OCI-LY3 (cell line): Measurements from ENCODE around the gene RCAN2.

Experiments used
- H2AFZ ChIP-seq: fragments of 200-600, 300-600 bp; shearing (Covaris generic); 2 replicates; pipeline ENCODE4 v1.6.0; 2014; ENCODE audit warnings: antibody characterized with exemption, low read depth, low read length
- H3K27ac ChIP-seq: fragments of 200-600, 300-600 bp; sonication (generic); 2 replicates; pipeline ENCODE4 v1.5.1; 2014; ENCODE audit warnings: mild to moderate bottlenecking, low read length, moderate library complexity, mixed read lengths
- H3K27me3 ChIP-seq: fragments of 200-600, 300-600 bp; sonication (generic); 2 replicates; pipeline ENCODE4 v1.6.1; 2014; ENCODE audit warnings: low read depth, low read length, mixed read lengths
- H3K36me3 ChIP-seq: fragments of 200-600, 300-600 bp; sonication (generic); replicated peaks from 2 replicates; pipeline ENCODE3; 2014; ENCODE audit warnings: low read depth, low read length, mixed read lengths
- H3K4me1 ChIP-seq: fragments of 300-600, 200-600 bp; sonication (generic); 2 replicates; pipeline ENCODE4 v1.6.1; 2014; ENCODE audit warnings: low read length, mixed read lengths
- H3K4me2 ChIP-seq: fragments of 200-600, 300-600 bp; sonication (generic); 2 replicates; pipeline ENCODE4 v1.6.1; 2014; ENCODE audit warnings: low read length, mixed read lengths
- H3K4me3 ChIP-seq: fragments of 300-600, 200-600 bp; sonication (generic); 2 replicates; pipeline ENCODE4 v1.5.1; 2014; ENCODE audit warnings: antibody characterized with exemption, mild to moderate bottlenecking, low read length, moderate library complexity
- H3K79me2 ChIP-seq: fragments of 300-600, 200-600 bp; shearing (Covaris generic); 2 replicates; pipeline ENCODE4 v1.6.1; 2014; ENCODE audit warnings: mild to moderate bottlenecking, low read length, mixed read lengths
- H3K9ac ChIP-seq: fragments of 300-600, 200-600 bp; shearing (Covaris generic); 2 replicates; pipeline ENCODE4 v1.6.0; 2014; ENCODE audit warnings: mild to moderate bottlenecking, low read length, moderate library complexity
- H3K9me3 ChIP-seq: fragments of 200-600, 300-600 bp; shearing (Covaris generic); 2 replicates; pipeline ENCODE4 v1.6.1; 2014; ENCODE audit warnings: low read length, mixed read lengths; ENCODE audit not compliant: insufficient read depth
- H4K20me1 ChIP-seq: fragments of 200-600, 300-600 bp; sonication (generic); 2 replicates; pipeline ENCODE4 v1.6.1; 2016; ENCODE audit warnings: low read length, mixed read lengths; ENCODE audit not compliant: insufficient read depth
- EZH2phosphoT487 ChIP-seq: fragments of 200-600 bp; shearing (Covaris generic); IDR thresholded peaks from 2 replicates; pipeline ENCODE4 v1.6.1; 2018; ENCODE audit warnings: antibody characterized with exemption, mixed run types, low read depth
- TF ChIP-seq, protein P1 (sequence below): fragments of 200-600, 300-600 bp; sonication (generic); IDR thresholded peaks from 2 replicates; pipeline ENCODE4 v1.5.1; 2014; ENCODE audit warnings: antibody characterized with exemption, low read length, low read depth

RCAN2 gene

DNA sequence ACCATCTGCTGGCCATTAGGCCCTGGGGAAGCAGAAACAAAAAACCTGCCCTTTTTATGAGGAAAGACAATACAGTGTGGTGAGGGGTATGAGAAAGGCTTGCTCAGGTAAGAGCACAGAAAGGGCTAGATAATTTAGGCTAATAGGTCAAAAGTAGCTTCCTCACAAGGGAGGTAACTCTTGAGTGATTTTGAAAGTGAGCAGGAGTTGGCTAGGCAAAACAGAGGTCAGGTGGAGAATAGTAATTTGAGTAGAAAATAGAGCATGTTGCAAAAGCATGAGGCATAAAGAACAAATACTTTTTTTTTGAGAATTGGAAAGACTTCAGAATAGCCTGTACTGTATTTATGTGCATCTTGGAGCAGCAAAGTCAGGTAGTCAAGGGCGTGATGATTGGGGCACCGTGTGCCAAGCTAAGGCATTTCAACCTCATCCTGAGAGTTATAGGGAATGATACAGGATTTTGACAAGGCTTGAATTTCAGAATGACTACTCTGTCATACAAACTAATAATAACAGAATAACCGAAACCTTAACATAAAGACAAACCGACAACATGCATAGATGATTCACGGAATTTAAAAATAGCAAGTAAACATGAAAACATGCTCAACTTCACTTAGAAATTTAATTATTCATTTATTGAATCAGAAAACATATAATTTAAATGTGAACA lies 197.5 kb downstream of the RCAN2 start:
- Histone ChIP-seq H3K4me3 (no peak overlapping the region; the same call in 1 of the 2 replicates), H4K20me1 (no peaks in the 10 kb centered on the region), H3K27ac (no peak overlapping the region), H3K79me2 (no peaks in the 10 kb centered on the region), H2AFZ (no peak overlapping the region), H3K9me3 (no peaks in the 10 kb centered on the region), H3K4me1 (peaks cover 61% of the 10 kb centered on the region), H3K27me3 (peaks cover 16% of the 10 kb centered on the region; the same call in 1 of the 2 replicates), H3K36me3 (no peaks in the 10 kb centered on the region), H3K9ac (no peak overlapping the region), H3K4me2 (peak overlapping the region; percentile 60)
- TF ChIP-seq, protein P1, sequence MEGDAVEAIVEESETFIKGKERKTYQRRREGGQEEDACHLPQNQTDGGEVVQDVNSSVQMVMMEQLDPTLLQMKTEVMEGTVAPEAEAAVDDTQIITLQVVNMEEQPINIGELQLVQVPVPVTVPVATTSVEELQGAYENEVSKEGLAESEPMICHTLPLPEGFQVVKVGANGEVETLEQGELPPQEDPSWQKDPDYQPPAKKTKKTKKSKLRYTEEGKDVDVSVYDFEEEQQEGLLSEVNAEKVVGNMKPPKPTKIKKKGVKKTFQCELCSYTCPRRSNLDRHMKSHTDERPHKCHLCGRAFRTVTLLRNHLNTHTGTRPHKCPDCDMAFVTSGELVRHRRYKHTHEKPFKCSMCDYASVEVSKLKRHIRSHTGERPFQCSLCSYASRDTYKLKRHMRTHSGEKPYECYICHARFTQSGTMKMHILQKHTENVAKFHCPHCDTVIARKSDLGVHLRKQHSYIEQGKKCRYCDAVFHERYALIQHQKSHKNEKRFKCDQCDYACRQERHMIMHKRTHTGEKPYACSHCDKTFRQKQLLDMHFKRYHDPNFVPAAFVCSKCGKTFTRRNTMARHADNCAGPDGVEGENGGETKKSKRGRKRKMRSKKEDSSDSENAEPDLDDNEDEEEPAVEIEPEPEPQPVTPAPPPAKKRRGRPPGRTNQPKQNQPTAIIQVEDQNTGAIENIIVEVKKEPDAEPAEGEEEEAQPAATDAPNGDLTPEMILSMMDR = no peak
- no peak for TF ChIP-seq EZH2phosphoT487

DNA sequence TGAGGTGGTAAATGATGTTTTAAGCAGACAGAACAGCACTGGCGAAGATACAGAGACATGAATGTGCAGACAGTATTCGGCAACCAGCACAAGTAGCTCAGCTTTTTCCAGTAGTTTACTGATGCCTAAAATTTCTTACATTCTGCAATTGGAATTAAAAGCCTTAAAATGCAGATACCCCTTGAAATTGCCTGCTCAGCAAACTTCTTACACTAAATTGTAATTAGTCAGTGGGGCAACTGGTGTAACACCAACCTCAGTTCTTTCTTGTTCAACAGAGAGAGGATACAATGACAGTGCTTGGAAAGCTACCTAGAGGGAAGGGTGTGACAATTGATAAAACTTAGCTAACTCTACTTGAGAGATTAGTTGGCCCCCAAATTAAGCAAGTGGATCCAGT lies 199.4 kb downstream of the RCAN2 start:
- H2AFZ ChIP-seq = no peak overlapping the region
- H3K4me1 ChIP-seq = peaks cover 53% of the 10 kb centered on the region
- H3K9ac ChIP-seq = no peak overlapping the region
- peak overlapping the region; percentile 66 for H3K4me2 ChIP-seq
- peaks cover 29% of the 10 kb centered on the region for H3K27me3 ChIP-seq
- H3K4me3 ChIP-seq = peak overlapping the region; percentile 29; the same call in 1 of the 2 replicates
- no peaks in the 10 kb centered on the region for H3K36me3 ChIP-seq
- H3K79me2 ChIP-seq = no peaks in the 10 kb centered on the region
- no peaks in the 10 kb centered on the region for H3K9me3 ChIP-seq
- no peaks in the 10 kb centered on the region for H4K20me1 ChIP-seq
- no peak for TF ChIP-seq EZH2phosphoT487
- TF ChIP-seq, protein P1 = no peak
- no peak overlapping the region for H3K27ac ChIP-seq

DNA sequence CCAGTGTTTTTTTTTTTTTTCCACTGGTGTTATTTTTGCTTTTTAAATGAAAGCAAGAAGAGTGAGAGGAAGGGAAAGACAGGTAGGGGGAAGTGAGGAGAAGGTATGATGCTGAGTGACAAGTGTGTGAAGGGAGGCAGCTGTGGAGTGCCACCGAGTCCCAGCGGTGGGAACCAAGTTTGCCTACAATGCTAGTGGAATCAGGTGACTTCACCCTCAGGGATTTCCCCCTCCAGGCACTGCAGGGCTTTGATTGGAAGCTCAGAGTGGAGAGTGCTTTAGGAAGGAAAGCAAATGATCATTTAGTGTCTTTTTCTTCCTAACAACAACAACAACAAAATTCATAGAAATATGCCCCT lies 200.0 kb downstream of the RCAN2 start:
- no peaks in the 10 kb centered on the region for H3K79me2 ChIP-seq
- peak overlapping the region; percentile 66 for H3K4me2 ChIP-seq
- H3K4me3 ChIP-seq = peak overlapping the region; percentile 29
- peaks cover 52% of the 10 kb centered on the region for H3K4me1 ChIP-seq
- TF ChIP-seq, protein P1 = no peak
- no peak for TF ChIP-seq EZH2phosphoT487
- no peaks in the 10 kb centered on the region for H4K20me1 ChIP-seq
- H2AFZ ChIP-seq = no peak overlapping the region
- 0 out of 2 replicates have a peak overlapping the region, but pooled peaks have one; percentile 4 for H3K27ac ChIP-seq
- H3K27me3 ChIP-seq = peaks cover 29% of the 10 kb centered on the region
- H3K9ac ChIP-seq = no peak overlapping the region
- H3K9me3 ChIP-seq = no peaks in the 10 kb centered on the region
- H3K36me3 ChIP-seq = no peaks in the 10 kb centered on the region

DNA sequence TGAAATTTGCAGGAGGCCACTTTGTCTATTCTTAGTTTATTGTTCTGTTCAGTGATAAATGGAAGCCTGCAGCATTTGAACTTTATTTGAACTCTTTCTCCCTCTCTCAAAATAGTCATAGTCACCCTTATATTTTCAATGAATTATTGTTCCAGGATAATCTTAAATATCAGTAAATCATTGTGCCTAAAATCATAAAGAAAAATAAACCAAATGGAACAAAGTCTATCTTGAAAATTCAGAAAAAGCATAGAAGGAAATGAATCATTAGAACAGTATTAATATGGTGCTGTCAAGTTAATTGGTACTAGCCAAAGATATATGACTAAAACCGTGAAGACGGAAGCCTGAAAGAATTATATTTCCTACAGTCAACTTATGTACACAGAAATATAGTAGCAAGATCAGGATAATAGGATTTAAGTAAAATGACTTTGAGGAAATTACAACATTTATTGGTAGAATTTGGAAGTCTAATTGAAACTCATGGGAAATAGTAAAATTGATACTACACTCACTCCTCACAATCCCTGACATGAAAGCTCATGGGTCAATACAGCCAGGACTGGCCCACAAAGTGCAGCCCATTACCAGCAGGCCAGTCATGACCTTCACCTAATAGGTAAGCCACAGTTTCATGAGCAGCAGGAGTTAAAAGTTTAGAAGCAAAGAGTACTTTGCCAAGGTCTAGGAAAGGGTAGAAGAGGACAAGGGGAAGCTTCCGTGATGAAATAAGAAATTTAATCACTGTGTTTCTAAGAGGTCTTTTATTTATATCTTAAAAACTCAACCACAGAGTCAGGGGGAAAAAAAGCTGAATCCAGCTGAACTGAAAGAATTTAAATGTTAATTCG lies 200.6 kb downstream of the RCAN2 start:
- TF ChIP-seq, protein P1 = no peak
- TF ChIP-seq EZH2phosphoT487 = no peak
- H3K9ac ChIP-seq = no peak overlapping the region
- H3K4me2 ChIP-seq = peak overlapping the region; percentile 66
- no peaks in the 10 kb centered on the region for H4K20me1 ChIP-seq
- peaks cover 28% of the 10 kb centered on the region for H3K27me3 ChIP-seq
- peak overlapping the region; percentile 29 for H3K4me3 ChIP-seq
- peaks cover 52% of the 10 kb centered on the region for H3K4me1 ChIP-seq
- H3K79me2 ChIP-seq = no peaks in the 10 kb centered on the region
- no peak overlapping the region for H2AFZ ChIP-seq
- H3K9me3 ChIP-seq = no peaks in the 10 kb centered on the region
- H3K27ac ChIP-seq = 0 out of 2 replicates have a peak overlapping the region, but pooled peaks have one; percentile 4
- H3K36me3 ChIP-seq = no peaks in the 10 kb centered on the region
